ENCODE measurements around the gene LIMCH1.

Gene LIMCH1

GRCh38 chr4:41549478-41549877 is 11.5 kb downstream of the LIMCH1 start:
- Histone ChIP-seq H3K27ac (ENCODE audit: low read depth, low read length) (no peak overlapping the region), H3K36me3 (ENCODE audit: control insufficient read depth, low read length) (no peaks in the 10 kb centered on the region), H4K20me1 (ENCODE audit: control insufficient read depth, insufficient read depth, low read depth, low read length) (no peaks in the 10 kb centered on the region), H3F3A (ENCODE audit: control insufficient read depth, insufficient read depth) (no peaks in the 10 kb centered on the region), H3K4me1 (ENCODE audit: control insufficient read depth, low read length) (no peaks in the 10 kb centered on the region), H3K9me2 (replicated peaks; ENCODE audit: control insufficient read depth, low read length) (no peaks in the 10 kb centered on the region), H3K79me2 (ENCODE audit: control insufficient read depth, low read length) (no peaks in the 10 kb centered on the region), H3K9me3 (ENCODE audit: control insufficient read depth, insufficient read depth, low read length) (no peaks in the 10 kb centered on the region), H3K27me3 (ENCODE audit: control insufficient read depth, low read length) (no peaks in the 10 kb centered on the region), H3K4me2 (ENCODE audit: low read length) (no peak overlapping the region), H3K4me3 (ENCODE audit: low read length) (no peak overlapping the region)
- no peak for TF ChIP-seq EZH2phosphoT487 (IDR thresholded peaks at IDR 0.05; ENCODE audit: borderline replicate concordance, low read length)

DNA sequence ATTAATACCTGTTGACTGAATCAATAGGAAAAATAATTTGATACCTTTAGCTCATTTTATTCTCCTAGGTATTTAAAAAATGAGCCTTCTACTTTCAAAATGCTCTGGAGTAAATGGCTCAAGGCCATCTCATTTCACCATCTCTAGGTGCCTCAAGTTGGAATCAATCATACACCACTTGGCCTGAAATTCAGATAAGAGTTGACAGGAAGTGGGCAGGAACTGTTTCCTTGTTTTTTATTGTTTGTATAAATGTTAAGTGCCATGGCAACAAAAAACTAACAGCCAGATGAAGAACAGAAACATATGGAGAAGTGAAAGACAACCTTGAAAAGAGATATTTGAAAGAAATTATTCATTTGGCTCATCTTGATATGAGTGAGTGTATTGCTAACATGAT is 12.4 kb downstream of the LIMCH1 start:
- Histone ChIP-seq H3K36me3 (ENCODE audit: control insufficient read depth, low read length) (no peaks in the 10 kb centered on the region), H3K4me2 (ENCODE audit: low read length) (no peak overlapping the region), H3K79me2 (ENCODE audit: control insufficient read depth, low read length) (no peaks in the 10 kb centered on the region), H4K20me1 (ENCODE audit: control insufficient read depth, insufficient read depth, low read depth, low read length) (no peaks in the 10 kb centered on the region), H3K4me3 (ENCODE audit: low read length) (no peak overlapping the region), H3F3A (ENCODE audit: control insufficient read depth, insufficient read depth) (no peaks in the 10 kb centered on the region), H3K27me3 (ENCODE audit: control insufficient read depth, low read length) (no peaks in the 10 kb centered on the region), H3K9me2 (replicated peaks; ENCODE audit: control insufficient read depth, low read length) (no peaks in the 10 kb centered on the region), H3K4me1 (ENCODE audit: control insufficient read depth, low read length) (no peaks in the 10 kb centered on the region), H3K27ac (ENCODE audit: low read depth, low read length) (no peak overlapping the region), H3K9me3 (ENCODE audit: control insufficient read depth, insufficient read depth, low read length) (no peaks in the 10 kb centered on the region)
- no peak for TF ChIP-seq EZH2phosphoT487 (IDR thresholded peaks at IDR 0.05; ENCODE audit: borderline replicate concordance, low read length)
- TF ChIP-seq, protein P1, sequence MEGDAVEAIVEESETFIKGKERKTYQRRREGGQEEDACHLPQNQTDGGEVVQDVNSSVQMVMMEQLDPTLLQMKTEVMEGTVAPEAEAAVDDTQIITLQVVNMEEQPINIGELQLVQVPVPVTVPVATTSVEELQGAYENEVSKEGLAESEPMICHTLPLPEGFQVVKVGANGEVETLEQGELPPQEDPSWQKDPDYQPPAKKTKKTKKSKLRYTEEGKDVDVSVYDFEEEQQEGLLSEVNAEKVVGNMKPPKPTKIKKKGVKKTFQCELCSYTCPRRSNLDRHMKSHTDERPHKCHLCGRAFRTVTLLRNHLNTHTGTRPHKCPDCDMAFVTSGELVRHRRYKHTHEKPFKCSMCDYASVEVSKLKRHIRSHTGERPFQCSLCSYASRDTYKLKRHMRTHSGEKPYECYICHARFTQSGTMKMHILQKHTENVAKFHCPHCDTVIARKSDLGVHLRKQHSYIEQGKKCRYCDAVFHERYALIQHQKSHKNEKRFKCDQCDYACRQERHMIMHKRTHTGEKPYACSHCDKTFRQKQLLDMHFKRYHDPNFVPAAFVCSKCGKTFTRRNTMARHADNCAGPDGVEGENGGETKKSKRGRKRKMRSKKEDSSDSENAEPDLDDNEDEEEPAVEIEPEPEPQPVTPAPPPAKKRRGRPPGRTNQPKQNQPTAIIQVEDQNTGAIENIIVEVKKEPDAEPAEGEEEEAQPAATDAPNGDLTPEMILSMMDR (IDR thresholded peaks at IDR 0.05; ENCODE audit: low read depth, low read length, poor library complexity, severe bottlenecking), result no peak

DNA sequence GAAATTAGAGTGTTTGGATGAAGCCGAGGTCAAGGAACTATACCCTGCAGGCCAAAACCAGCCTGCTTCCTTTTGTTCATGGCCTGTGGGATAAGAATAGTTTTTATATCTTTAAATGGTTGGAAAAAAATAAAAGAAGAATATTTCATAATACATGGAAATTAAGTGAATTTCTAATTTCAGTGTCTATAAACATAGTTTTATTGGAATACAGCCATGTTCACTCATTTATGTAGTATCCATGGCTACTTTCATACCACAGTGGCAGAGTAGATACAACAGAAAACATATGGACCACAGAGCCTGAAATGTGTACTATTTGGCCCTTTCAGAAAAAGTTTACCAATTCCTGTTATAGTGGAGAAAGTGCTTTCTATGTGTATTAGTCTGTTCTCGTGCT is 13.6 kb downstream of the LIMCH1 start:
- Histone ChIP-seq H3K79me2 (ENCODE audit: control insufficient read depth, low read length) (no peaks in the 10 kb centered on the region), H3F3A (ENCODE audit: control insufficient read depth, insufficient read depth) (no peaks in the 10 kb centered on the region), H3K4me3 (ENCODE audit: low read length) (no peak overlapping the region), H3K9me3 (ENCODE audit: control insufficient read depth, insufficient read depth, low read length) (no peaks in the 10 kb centered on the region), H3K36me3 (ENCODE audit: control insufficient read depth, low read length) (no peaks in the 10 kb centered on the region), H3K27ac (ENCODE audit: low read depth, low read length) (no peak overlapping the region), H3K27me3 (ENCODE audit: control insufficient read depth, low read length) (no peaks in the 10 kb centered on the region), H3K9me2 (replicated peaks; ENCODE audit: control insufficient read depth, low read length) (no peaks in the 10 kb centered on the region), H3K4me2 (ENCODE audit: low read length) (no peak overlapping the region), H3K4me1 (ENCODE audit: control insufficient read depth, low read length) (no peaks in the 10 kb centered on the region), H4K20me1 (ENCODE audit: control insufficient read depth, insufficient read depth, low read depth, low read length) (no peaks in the 10 kb centered on the region)
- no peak for TF ChIP-seq EZH2phosphoT487 (IDR thresholded peaks at IDR 0.05; ENCODE audit: borderline replicate concordance, low read length)
- TF ChIP-seq, protein P1 (IDR thresholded peaks at IDR 0.05; ENCODE audit: low read depth, low read length, poor library complexity, severe bottlenecking), result no peak

DNA sequence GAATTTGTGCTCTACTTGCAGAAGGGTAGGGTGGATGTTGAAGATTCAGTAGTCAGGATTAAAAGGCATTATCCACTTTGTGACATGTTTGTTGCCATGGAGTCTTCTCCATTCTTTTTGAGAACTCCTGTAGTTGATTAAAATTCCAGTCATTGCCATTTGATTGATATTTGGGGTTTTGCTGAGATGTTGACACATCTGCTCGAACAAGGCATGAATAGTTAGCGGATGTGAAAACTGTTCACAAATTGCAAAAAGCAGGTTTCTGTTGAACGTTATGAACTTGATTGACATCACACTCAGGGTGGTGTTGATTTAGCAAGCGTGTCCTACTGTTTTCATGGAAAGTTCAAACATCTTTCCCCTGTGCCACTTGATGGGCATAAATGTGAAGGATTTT is 16.9 kb downstream of the LIMCH1 start:
- H3K9me3 ChIP-seq (ENCODE audit: control insufficient read depth, insufficient read depth, low read length), result no peaks in the 10 kb centered on the region
- TF ChIP-seq, protein P1 (IDR thresholded peaks at IDR 0.05; ENCODE audit: low read depth, low read length, poor library complexity, severe bottlenecking), result no peak
- TF ChIP-seq EZH2phosphoT487 (IDR thresholded peaks at IDR 0.05; ENCODE audit: borderline replicate concordance, low read length), result no peak
- H3K79me2 ChIP-seq (ENCODE audit: control insufficient read depth, low read length), result no peaks in the 10 kb centered on the region
- no peak overlapping the region for H3K4me3 ChIP-seq (ENCODE audit: low read length)
- H3F3A ChIP-seq (ENCODE audit: control insufficient read depth, insufficient read depth), result no peaks in the 10 kb centered on the region
- no peaks in the 10 kb centered on the region for H3K9me2 ChIP-seq (replicated peaks; ENCODE audit: control insufficient read depth, low read length)
- H3K27ac ChIP-seq (ENCODE audit: low read depth, low read length), result no peak overlapping the region
- no peaks in the 10 kb centered on the region for H3K36me3 ChIP-seq (ENCODE audit: control insufficient read depth, low read length)
- 0 out of 2 replicates have a peak, but pooled peaks cover 2% of the 10 kb centered on the region for H3K27me3 ChIP-seq (ENCODE audit: control insufficient read depth, low read length)
- no peaks in the 10 kb centered on the region for H3K4me1 ChIP-seq (ENCODE audit: control insufficient read depth, low read length)
- no peak overlapping the region for H3K4me2 ChIP-seq (ENCODE audit: low read length)
- H4K20me1 ChIP-seq (ENCODE audit: control insufficient read depth, insufficient read depth, low read depth, low read length), result no peaks in the 10 kb centered on the region

All from DOHH2 (cell line).